BE2C (cell line): ENCODE measurements around the gene MRPL58.
"Not testable (repeated sequence)": the region's sequence is repeated elsewhere in the genome, so short reads cannot be mapped to it uniquely, and the experiment has no call there.

Experiments used
- DNase-seq: peaks from one replicate; pipeline ENCODE4 v3.0.0-alpha.2; 2020
- H3K27me3 ChIP-seq: fragments of 250-450 bp; sonication (Bioruptor Pico); 2 replicates; pipeline ENCODE4 v1.5.1; 2020; ENCODE audit warnings: mild to moderate bottlenecking
- H3K36me3 ChIP-seq: fragments of 250-450 bp; sonication (Bioruptor Pico); 2 replicates; pipeline ENCODE4 v1.5.1; 2020; ENCODE audit warnings: mild to moderate bottlenecking
- H3K4me1 ChIP-seq: fragments of 250-450 bp; sonication (Bioruptor Pico); 2 replicates; pipeline ENCODE4 v1.5.1; 2020
- H3K4me3 ChIP-seq: 2 replicates; pipeline ENCODE4 v1.5.1; 2011; ENCODE audit warnings: low read depth, low read length
- H3K9me3 ChIP-seq: fragments of 250-450 bp; sonication (Bioruptor Pico); 2 replicates; pipeline ENCODE4 v1.5.1; 2020
- CTCF ChIP-seq: IDR thresholded peaks from 2 replicates; pipeline ENCODE4 v1.5.1; 2012; ENCODE audit warnings: mild to moderate bottlenecking, low read depth, low read length

The MRPL58 gene

DNA sequence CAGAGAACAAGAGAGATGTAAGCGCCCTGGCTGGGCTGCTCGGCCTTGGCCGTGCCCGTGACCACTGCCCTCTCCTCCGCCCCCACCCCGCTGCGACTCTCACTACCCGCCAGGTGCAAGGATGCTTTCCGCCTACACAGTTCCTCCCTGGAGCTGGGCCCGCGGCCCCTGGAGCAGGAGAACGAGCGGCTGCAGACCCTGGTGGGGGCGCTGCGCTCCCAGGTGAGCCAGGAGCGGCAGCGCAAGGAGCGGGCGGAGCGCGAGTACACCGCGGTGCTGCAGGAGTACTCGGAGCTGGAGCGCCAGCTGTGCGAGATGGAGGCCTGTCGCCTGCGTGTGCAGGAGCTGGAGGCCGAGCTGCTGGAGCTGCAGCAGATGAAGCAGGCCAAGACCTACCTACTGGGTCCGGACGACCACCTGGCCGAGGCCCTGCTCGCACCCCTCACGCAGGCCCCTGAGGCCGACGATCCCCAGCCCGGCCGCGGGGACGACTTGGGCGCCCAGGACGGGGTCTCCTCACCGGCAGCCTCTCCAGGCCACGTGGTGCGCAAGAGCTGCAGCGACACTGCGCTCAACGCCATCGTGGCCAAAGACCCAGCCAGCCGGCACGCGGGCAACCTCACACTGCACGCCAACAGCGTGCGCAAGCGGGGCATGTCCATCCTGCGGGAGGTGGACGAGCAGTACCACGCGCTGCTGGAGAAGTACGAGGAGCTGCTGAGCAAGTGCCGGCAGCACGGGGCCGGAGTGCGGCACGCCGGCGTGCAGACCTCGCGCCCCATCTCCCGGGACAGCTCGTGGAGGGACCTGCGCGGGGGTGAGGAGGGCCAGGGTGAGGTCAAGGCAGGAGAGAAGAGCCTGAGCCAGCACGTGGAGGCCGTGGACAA lies 9.2 kb upstream of the MRPL58 start:
- Histone ChIP-seq H3K27me3 (no peaks in the 10 kb centered on the region), H3K4me1 (no peaks in the 10 kb centered on the region), H3K4me3 (no peak overlapping the region), H3K36me3 (peaks cover 20% of the 10 kb centered on the region), H3K9me3 (no peaks in the 10 kb centered on the region)
- TF ChIP-seq CTCF = no peak
- DNase-seq = no peak

DNA sequence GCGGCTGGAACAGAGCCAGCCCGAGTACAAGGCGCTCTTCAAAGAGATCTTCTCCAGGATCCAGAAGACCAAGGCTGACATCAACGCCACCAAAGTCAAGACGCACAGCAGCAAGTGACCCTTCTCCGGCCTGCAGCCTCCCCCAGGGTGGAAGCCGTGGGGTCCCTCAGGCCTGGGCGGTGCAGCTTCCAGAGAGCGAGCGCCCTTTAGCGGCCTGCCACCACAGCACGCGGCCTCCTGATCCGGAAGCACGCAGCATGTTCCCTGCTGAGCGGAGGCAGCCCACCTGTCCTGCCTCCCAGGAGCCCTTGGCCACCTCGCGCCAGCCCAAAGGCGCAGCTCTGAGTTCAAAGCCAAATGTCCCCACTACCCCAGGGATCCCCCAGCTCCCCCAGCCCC lies 8.5 kb upstream of the MRPL58 start:
- DNase-seq = no peak
- TF ChIP-seq CTCF = no peak
- H3K9me3 ChIP-seq = no peaks in the 10 kb centered on the region
- H3K27me3 ChIP-seq = no peaks in the 10 kb centered on the region
- H3K4me3 ChIP-seq = no peak overlapping the region
- H3K36me3 ChIP-seq = peaks cover 20% of the 10 kb centered on the region
- no peaks in the 10 kb centered on the region for H3K4me1 ChIP-seq

- no peaks in the 10 kb centered on the region for H3K9me3 ChIP-seq
- no peak for DNase-seq
- no peaks in the 10 kb centered on the region for H3K27me3 ChIP-seq
- no peaks in the 10 kb centered on the region for H3K4me1 ChIP-seq
- H3K4me3 ChIP-seq = no peak overlapping the region
- peaks cover 19% of the 10 kb centered on the region for H3K36me3 ChIP-seq
- TF ChIP-seq CTCF = no peak
These were observed 8.1 kb upstream of the MRPL58 start for GRCh38 chr17:75004371-75004770.

DNA sequence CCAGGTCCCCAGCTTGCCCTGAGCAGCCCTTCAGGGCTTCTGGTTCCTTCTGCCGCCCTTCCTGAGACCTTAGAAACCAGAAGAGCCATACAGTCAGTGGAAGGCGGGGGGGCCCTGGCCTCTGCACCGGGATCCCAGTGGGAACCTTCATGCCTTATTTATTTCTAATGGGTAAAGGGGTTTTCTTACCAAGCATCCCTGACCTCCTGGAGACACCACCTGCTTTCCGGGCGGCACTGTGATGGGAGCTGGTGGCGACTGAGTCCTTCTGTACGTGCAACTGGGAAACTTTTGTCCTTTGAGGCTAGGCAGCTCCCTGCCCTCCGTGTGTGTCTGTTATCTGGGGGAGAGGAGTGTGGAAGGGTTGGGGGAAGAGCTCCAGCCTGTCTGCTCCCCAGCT lies 7.2 kb upstream of the MRPL58 start:
- no peaks in the 10 kb centered on the region for H3K4me1 ChIP-seq
- TF ChIP-seq CTCF = no peak
- peaks cover 17% of the 10 kb centered on the region for H3K36me3 ChIP-seq
- DNase-seq = no peak
- no peaks in the 10 kb centered on the region for H3K9me3 ChIP-seq
- no peaks in the 10 kb centered on the region for H3K27me3 ChIP-seq
- H3K4me3 ChIP-seq = no peak overlapping the region

DNA sequence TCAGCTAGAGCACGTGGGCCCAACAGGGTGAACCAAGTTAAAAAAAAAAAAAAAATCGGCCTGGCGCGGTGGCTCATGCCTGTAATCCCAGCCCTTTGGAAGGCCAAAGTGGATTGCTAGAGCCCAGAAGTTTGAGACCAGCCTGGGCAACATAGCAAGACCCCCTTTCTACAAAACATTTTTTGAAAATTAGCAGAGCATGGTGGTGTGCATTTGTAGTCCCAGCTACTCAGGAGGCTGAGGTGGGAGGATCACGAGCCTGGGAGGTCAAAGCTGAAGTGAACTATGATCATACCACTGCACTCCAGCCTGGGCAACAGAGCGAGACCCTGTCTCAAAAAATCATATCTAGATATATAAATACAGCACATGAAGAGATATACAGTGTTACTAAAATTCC lies 6.4 kb upstream of the MRPL58 start:
- DNase-seq = not testable (repeated sequence)

DNA sequence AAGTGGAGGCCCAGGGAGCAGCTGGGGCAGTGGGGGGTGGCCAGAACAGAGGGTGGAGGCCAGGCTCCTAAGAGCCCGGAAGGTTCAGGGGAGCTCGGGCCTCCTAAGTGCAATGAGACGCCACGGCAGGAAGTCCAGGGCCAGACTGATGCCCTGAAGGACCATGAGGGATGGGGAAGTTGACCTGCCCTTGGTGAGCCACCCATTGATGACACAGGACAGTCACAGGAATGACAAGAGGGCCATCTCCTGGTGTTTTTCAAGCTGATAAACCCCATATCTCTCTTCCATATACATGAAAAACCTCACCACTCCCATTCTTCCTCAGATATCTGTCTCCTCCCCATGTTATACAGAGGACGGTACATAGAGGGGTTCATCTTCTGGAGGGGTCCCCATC lies 5.8 kb upstream of the MRPL58 start:
- DNase-seq = no peak
- Histone ChIP-seq H3K4me3 (no peak overlapping the region), H3K36me3 (peaks cover 10% of the 10 kb centered on the region), H3K27me3 (no peaks in the 10 kb centered on the region), H3K9me3 (no peaks in the 10 kb centered on the region), H3K4me1 (peaks cover 8% of the 10 kb centered on the region)
- peak; percentile 26 for TF ChIP-seq CTCF

More for the DNA sequence above, 6.4 kb upstream of the MRPL58 start:
- not testable (repeated sequence) for H3K4me3 ChIP-seq, H3K27me3 ChIP-seq, H3K4me1 ChIP-seq, H3K9me3 ChIP-seq
- H3K36me3 ChIP-seq = peaks cover 15% of the 10 kb centered on the region
